HepG2 (cell line): Measurements from ENCODE around the gene KCNRG. TPM values are rescaled to one million over a fixed set of nuclear protein-coding genes. Genes with fewer than 3 reads are reported as not detected.

ENCODE experiments used
- ATAC-seq: fragments of 200-7000 bp; cut with Tn5 transposase; 3 replicates; pipeline ENCODE4 v1.9.1; 2020; ENCODE audit warnings: mild to moderate bottlenecking, moderate library complexity
- BruUV-seq: library from RNA; stranded (reverse); fragments of 400-500 nt; replicated peaks from 2 replicates; lab custom pipeline; 2021; lab: Mats Ljungman, UMichigan
- CTCF ChIA-PET: fragments of 300-600 bp; formaldehyde crosslinking; extraction: SDS; loops from one replicate; lab custom pipeline; 2021; ENCODE audit warnings: low total read pairs, inconsistent platforms, low intra/inter-chr PET ratio; lab: Yijun Ruan, JAX
- POLR2A ChIA-PET: fragments of 350-600 bp; sonication (Branson Sonifier 250); formaldehyde crosslinking; loops from one replicate; lab custom pipeline; 2020; ENCODE audit warnings: antibody characterized with exemption, inconsistent platforms; lab: Yijun Ruan, JAX
- DNase-seq: peaks from one replicate; pipeline ENCODE4 v3.0.0-alpha.2; 2015; ENCODE audit warnings: low spot score
- FAIRE-seq: peaks from 3 replicates; lab custom pipeline; 2011; peaks lifted over from hg19 to GRCh38; lab: Jason Lieb, UNC
- H2AFZ ChIP-seq: one replicate; pipeline ENCODE4 v1.6.1; 2011; ENCODE audit warnings: low read length, inconsistent platforms
- H3K27ac ChIP-seq: fragments of 300-600 bp; 3 replicates; pipeline ENCODE4 v1.8.0; 2011; ENCODE audit warnings: mixed run types, mild to moderate bottlenecking, mixed read lengths, low read length, inconsistent platforms; ENCODE audit not compliant: insufficient read depth; ENCODE audit errors: extremely low read length
- H3K27me3 ChIP-seq, 2 experiments: fragments of 200-600 bp in 1 of 2; 2 replicates in 1 of 2; 3 replicates in 1 of 2; pipeline versions ENCODE4 v1.6.0 to v1.8.0; 2011; ENCODE audit warnings: low read length in 2 of 2, mild to moderate bottlenecking in 2 of 2, moderate library complexity in 2 of 2, inconsistent platforms in 1 of 2; ENCODE audit not compliant: insufficient read depth in 2 of 2, control insufficient read depth in 1 of 2
- H3K36me3 ChIP-seq, 2 experiments: fragments of 200-600 bp in 1 of 2; replicated peaks in 1 of 2; 2 replicates in 1 of 2; 3 replicates in 1 of 2; pipeline versions ENCODE4 v1.5.1 to v1.8.0; 2011; ENCODE audit warnings: low read length in 2 of 2, inconsistent platforms in 1 of 2; ENCODE audit not compliant: insufficient read depth in 2 of 2, control insufficient read depth in 1 of 2
- H3K4me1 ChIP-seq: 2 replicates; pipeline ENCODE4 v1.5.1; 2012; ENCODE audit warnings: low read length, inconsistent platforms; ENCODE audit not compliant: insufficient read depth
- H3K4me2 ChIP-seq: 2 replicates; pipeline ENCODE4 v1.6.0; 2011; ENCODE audit warnings: low read depth, low read length, inconsistent platforms
- H3K4me3 ChIP-seq, 3 experiments: fragments of 200-600 bp in 1 of 3; sonication (generic), shearing (Covaris generic) in 1 of 3; replicated peaks in 1 of 3; 2 replicates each; pipeline ENCODE4 v1.5.1; 2011 to 2016; ENCODE audit warnings: low read length in 3 of 3, inconsistent platforms in 2 of 3, low read depth in 2 of 3, mild to moderate bottlenecking in 2 of 3, control low read depth in 1 of 3, mixed read lengths in 1 of 3; ENCODE audit not compliant: insufficient read depth in 1 of 3
- H3K79me2 ChIP-seq: one replicate; pipeline ENCODE4 v1.6.1; 2011; ENCODE audit warnings: low read length, inconsistent platforms; ENCODE audit not compliant: insufficient read depth
- H3K9ac ChIP-seq: 2 replicates; pipeline ENCODE4 v1.6.0; 2011; ENCODE audit warnings: mild to moderate bottlenecking, low read depth, low read length, inconsistent platforms; ENCODE audit not compliant: insufficient read depth
- H3K9me3 ChIP-seq: 2 replicates; pipeline ENCODE4 v1.5.1; 2012; ENCODE audit warnings: mild to moderate bottlenecking, low read length
- H4K20me1 ChIP-seq: 2 replicates; pipeline ENCODE4 v1.6.0; 2011; ENCODE audit warnings: inconsistent platforms, mild to moderate bottlenecking, low read length, moderate library complexity; ENCODE audit not compliant: insufficient read depth
- ATF7 ChIP-seq, 2 experiments: fragments of 450-650 bp in 1 of 2; sonication (generic) in 1 of 2; formaldehyde crosslinking in 1 of 2; IDR thresholded peaks; 2 replicates each; pipeline versions ENCODE4 v1.4.0 to v1.6.1; 2016 to 2020; ENCODE audit warnings: antibody characterized with exemption in 1 of 2, mild to moderate bottlenecking in 1 of 2, missing genetic modification reagents in 1 of 2
- CEBPB ChIP-seq: IDR thresholded peaks from 2 replicates; pipeline ENCODE4 v1.6.1; 2011; ENCODE audit warnings: low read depth, low read length, improper control_type of control experiment, borderline replicate concordance
- CEBPG ChIP-seq: IDR thresholded peaks from 2 replicates; pipeline ENCODE4 v1.6.1; 2016
- MBNL3 ChIP-seq: fragments of 250-450 bp; sonication (Bioruptor Pico); conservative IDR thresholded peaks from 2 replicates; pipeline ENCODE4 v1.8.0; 2022; ENCODE audit warnings: mild to moderate bottlenecking, inconsistent platforms
- NR2F1 ChIP-seq, 2 experiments: fragments of 450-650 bp in 1 of 2; formaldehyde crosslinking in 1 of 2; IDR thresholded peaks; 2 replicates each; pipeline versions ENCODE4 v1.5.0 to v1.6.1; 2016 to 2020; ENCODE audit warnings: mild to moderate bottlenecking in 1 of 2, missing compliant biosample characterization in 1 of 2, missing genetic modification reagents in 1 of 2, moderate library complexity in 1 of 2
- NR3C1 ChIP-seq: sonication (generic); formaldehyde crosslinking; IDR thresholded peaks from 2 replicates; pipeline ENCODE4 v1.4.0; 2020; ENCODE audit warnings: missing genetic modification reagents
- in situ Hi-C: cut with HindIII; loops from 2 replicates; pipeline ENCODE4 v1.10.0; 2017; ENCODE audit warnings: low pct_unique_long_range_greater_than_20kb; ENCODE audit not compliant: extremely low pct_ligation_motif_present
- intact Hi-C: fragments of 100-400 bp; cut with micrococcal nuclease; formaldehyde crosslinking; loops from one replicate; pipeline ENCODE4 v1.10.0; 2022; ENCODE audit not compliant: unreplicated experiment
- polyA plus RNA-seq, 8 experiments: library from polyadenylated mRNA; depleted of rRNA in 3 of 8; stranded (reverse) in 7 of 8; unstranded in 1 of 8; fragments of >200 nt; fragmentation: Illumina TruSeq in 4 of 8; extraction: Trizol in 4 of 8; gene quantifications; 2 replicates each; pipeline versions ENCODE4 v1.2.1 to v1.2.3, GENCODE V29; 2011 to 2016; ENCODE audit warnings: low read depth in 4 of 8, missing spikeins in 1 of 8, mixed read lengths in 1 of 8; ENCODE audit not compliant: insufficient read depth in 1 of 8
- total RNA-seq, 5 experiments: library from RNA; depleted of rRNA; stranded (reverse); fragments of >200 nt; fragmentation: Illumina TruSeq; extraction: Trizol; gene quantifications; 2 replicates each; pipeline ENCODE4 v1.2.3, GENCODE V29; 2016; ENCODE audit warnings: low read depth in 1 of 5
- TF ChIP-seq, protein P1 (sequence below): sonication (generic); formaldehyde crosslinking; IDR thresholded peaks from 2 replicates; pipeline ENCODE4 v1.4.0; 2020; ENCODE audit warnings: missing genetic modification reagents
- TF ChIP-seq, protein P2 (sequence below): sonication (generic); formaldehyde crosslinking; IDR thresholded peaks from 2 replicates; pipeline ENCODE4 v1.5.0; 2020; ENCODE audit warnings: missing genetic modification reagents

KCNRG gene
- total and polyA plus RNA-seq, 2 of the 13 experiments (the other 11 are each of a cell fraction or from before 2014, with no cell fraction given): 1.0 to 1.5 TPM

GRCh38 chr13:50065712-50066111 lies 50.5 kb downstream of the KCNRG start (continued):
- no peak for TF ChIP-seq NR3C1 (CRISPR knock-in tag)
- TF ChIP-seq, all 625 proteins: peak for 0

DNA sequence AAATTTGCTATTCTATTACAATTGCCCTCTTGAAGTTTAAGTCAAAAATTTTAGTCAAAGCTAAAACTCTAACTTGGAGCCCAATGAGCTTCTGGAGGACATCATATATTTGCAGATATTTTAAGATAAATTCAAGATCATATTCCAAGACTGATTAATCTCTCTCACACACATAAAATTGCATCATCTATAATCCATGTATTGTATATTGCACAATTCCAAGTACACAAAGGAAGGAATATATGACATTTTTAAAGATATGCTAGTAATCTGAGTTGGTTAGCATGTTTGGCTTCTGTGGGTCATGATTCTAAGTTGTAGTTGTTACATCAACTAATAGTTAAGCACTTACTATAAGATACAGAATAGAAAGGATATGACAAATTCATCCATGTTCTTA lies 53.3 kb downstream of the KCNRG start:
- Histone ChIP-seq H3K9ac (no peak overlapping the region), H3K4me3 (no peak overlapping the region), H3K4me2 (no peak overlapping the region), H2AFZ (no peak overlapping the region), H3K27me3 (no peaks in the 10 kb centered on the region; a peak in 1 of 5 replicates), H4K20me1 (no peaks in the 10 kb centered on the region; the same call in 1 of the 2 replicates), H3K79me2 (peaks cover 73% of the 10 kb centered on the region), H3K9me3 (no peaks in the 10 kb centered on the region), H3K4me1 (peaks cover 2% of the 10 kb centered on the region; the same call in 1 of the 2 replicates), H3K27ac (no peak overlapping the region), H3K36me3 (peaks cover 2 to 32% of the 10 kb centered on the region in 2 experiments; a peak in 4 of 5 replicates)
- FAIRE-seq: no peak
- ChIA-PET POLR2A (no interaction called here), CTCF (no interaction called here)
- BruUV-seq: no TSS peak
- DNase-seq: no peak
- in situ Hi-C loops (no loop called here), intact Hi-C loops (no loop called here)
- no peak for ATAC-seq
- TF ChIP-seq, protein P1, sequence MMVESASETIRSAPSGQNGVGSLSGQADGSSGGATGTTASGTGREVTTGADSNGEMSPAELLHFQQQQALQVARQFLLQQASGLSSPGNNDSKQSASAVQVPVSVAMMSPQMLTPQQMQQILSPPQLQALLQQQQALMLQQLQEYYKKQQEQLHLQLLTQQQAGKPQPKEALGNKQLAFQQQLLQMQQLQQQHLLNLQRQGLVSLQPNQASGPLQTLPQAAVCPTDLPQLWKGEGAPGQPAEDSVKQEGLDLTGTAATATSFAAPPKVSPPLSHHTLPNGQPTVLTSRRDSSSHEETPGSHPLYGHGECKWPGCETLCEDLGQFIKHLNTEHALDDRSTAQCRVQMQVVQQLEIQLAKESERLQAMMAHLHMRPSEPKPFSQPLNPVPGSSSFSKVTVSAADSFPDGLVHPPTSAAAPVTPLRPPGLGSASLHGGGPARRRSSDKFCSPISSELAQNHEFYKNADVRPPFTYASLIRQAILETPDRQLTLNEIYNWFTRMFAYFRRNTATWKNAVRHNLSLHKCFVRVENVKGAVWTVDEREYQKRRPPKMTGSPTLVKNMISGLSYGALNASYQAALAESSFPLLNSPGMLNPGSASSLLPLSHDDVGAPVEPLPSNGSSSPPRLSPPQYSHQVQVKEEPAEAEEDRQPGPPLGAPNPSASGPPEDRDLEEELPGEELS: no peak
- TF ChIP-seq CEBPG (0 out of 2 replicates have a peak, but pooled peaks have one; percentile 12), ATF7 (IDR thresholded peaks at IDR 0.05) (0 out of 2 replicates have a peak, but pooled peaks have one; percentile 44), ATF7 (CRISPR knock-in tag; IDR thresholded peaks at IDR 0.05) (no peak), MBNL3 (CRISPR knock-in tag) (no peak), CEBPB (peak; percentile 82), NR2F1 (CRISPR knock-in tag; IDR thresholded peaks at IDR 0.05) (no peak)
- TF ChIP-seq, protein P2, sequence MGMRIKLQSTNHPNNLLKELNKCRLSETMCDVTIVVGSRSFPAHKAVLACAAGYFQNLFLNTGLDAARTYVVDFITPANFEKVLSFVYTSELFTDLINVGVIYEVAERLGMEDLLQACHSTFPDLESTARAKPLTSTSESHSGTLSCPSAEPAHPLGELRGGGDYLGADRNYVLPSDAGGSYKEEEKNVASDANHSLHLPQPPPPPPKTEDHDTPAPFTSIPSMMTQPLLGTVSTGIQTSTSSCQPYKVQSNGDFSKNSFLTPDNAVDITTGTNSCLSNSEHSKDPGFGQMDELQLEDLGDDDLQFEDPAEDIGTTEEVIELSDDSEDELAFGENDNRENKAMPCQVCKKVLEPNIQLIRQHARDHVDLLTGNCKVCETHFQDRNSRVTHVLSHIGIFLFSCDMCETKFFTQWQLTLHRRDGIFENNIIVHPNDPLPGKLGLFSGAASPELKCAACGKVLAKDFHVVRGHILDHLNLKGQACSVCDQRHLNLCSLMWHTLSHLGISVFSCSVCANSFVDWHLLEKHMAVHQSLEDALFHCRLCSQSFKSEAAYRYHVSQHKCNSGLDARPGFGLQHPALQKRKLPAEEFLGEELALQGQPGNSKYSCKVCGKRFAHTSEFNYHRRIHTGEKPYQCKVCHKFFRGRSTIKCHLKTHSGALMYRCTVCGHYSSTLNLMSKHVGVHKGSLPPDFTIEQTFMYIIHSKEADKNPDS (CRISPR knock-in tag): no peak
